NCI-H526 (cell line): ENCODE measurements around the gene RER1.

Source experiments
- DNase-seq, 2 experiments: peaks; one replicate each; lab custom pipeline; 2025; lab: John Stamatoyannopoulos, UW

RER1 gene

GRCh38 chr1:2391931-2392509 lies 379 bp downstream of the RER1 start:
- DNase-seq = no peak

DNA sequence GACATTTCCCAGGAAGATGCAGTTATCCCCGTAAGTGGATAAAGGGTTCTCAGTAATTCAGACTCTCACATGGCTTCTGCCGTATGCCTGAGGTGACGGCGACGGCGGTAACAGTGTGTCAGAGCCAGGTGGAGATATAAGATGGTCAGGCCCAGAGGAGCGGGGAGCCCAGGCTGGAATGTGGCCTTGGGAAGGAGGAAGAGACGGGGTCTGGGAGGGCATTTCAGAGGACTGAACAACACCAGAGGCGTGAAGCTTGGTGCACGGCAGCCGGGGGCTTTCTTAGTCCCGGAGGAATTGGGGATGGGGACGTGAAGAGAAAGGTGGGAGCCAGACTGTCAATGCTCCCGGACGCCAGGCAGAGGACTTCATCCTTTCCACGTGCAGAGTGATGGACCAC lies 1.0 kb downstream of the RER1 start:
- no peak for DNase-seq

DNA sequence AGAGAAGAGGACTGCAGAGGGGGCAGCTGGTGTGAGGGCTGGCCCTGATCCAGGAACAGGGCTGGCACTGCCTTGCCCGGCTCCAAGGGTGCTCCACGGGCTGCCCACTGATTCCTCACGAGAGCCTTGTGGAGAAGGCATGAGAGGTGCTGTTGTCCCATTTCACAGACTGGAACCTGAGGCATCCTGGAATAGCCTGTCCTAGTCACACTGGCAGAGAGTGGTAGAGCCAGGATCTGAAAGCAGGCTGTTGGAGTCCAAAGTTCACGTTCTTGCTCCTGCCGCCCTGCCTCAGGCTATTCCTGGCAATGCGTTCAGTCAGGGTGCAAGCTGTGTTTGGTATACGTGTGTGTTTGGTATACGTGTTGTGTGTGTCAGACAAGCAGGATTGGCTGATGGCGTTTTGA lies 1.8 kb downstream of the RER1 start:
- DNase-seq = no peak

GRCh38 chr1:2394220-2394619 lies 2.6 kb downstream of the RER1 start:
- no peak for DNase-seq

GRCh38 chr1:2394761-2395160 lies 3.1 kb downstream of the RER1 start:
- DNase-seq = no peak

DNA sequence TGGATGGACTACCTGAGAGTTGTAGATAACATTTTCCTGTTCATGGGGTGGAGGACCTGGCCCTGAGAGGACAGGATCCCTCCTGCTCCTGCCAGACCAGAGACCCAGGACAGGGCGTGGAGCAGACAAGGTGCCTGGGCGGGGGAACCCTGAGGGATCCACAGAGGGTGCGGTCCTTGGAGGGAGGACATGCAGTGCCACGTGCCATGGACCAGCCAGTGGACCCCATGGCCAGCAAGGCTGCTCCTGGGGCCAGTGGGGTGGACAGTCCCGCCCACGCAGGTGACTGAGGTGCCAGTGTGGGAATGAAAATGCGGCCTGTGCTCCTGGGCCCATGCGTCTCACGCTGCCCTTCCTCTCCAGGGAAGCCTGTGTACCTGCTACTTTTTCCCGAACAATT lies 3.6 kb downstream of the RER1 start:
- DNase-seq = no peak

DNA sequence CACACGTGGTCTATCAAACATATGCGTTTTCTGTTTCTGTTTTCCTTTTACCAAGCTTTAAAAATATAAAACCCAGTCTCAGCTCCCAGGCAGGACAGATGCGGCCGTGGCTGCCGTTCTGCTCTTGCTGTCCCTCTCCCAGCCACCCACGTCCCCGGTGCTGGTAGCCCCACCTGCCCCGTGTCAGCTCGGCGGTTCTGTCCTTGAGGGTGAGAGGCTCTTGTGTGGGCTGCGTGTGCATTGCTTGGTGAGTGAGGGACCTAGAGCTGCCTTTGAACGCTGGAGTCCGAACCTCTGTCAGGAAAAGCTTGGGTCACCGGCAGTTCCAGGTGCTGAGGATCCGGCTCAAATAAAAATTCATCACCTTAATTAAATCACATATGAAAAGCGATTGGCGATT lies 4.4 kb downstream of the RER1 start:
- DNase-seq = no peak

GRCh38 chr1:2396476-2396875 lies 4.8 kb downstream of the RER1 start:
- no peak for DNase-seq

DNA sequence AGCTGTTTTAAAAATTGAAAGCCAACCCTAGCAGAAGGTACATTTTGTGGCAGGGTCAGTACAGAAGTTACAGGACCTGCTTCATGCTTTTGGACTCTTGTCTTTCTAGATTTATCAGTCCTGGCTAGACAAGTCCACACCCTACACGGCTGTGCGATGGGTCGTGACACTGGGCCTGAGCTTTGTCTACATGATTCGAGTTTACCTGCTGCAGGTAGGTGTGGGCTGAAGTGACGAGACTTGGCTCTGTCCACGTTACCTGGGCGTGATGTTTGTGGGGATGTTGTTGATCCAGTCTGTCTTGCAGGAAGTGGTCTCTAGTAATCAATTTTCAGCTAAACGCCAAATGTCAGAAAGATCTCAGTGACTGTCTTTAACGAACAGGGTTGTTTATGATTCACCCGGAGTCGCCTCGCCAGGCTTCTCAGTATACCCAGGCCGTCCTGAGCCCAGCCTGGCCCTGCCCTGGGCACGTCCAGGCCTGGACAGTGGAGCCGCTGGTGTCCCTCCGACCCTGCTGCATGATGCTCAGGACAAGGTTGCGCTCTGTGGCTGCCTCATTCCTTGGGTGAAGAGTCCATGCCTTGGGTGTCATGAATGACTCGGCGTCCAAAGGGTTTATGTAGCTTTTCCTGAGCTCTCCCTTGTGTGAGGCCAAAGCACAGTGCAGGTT lies 5.5 kb downstream of the RER1 start:
- no peak for DNase-seq

GRCh38 chr1:2398871-2399270 lies 7.2 kb downstream of the RER1 start:
- no peak for DNase-seq

DNA sequence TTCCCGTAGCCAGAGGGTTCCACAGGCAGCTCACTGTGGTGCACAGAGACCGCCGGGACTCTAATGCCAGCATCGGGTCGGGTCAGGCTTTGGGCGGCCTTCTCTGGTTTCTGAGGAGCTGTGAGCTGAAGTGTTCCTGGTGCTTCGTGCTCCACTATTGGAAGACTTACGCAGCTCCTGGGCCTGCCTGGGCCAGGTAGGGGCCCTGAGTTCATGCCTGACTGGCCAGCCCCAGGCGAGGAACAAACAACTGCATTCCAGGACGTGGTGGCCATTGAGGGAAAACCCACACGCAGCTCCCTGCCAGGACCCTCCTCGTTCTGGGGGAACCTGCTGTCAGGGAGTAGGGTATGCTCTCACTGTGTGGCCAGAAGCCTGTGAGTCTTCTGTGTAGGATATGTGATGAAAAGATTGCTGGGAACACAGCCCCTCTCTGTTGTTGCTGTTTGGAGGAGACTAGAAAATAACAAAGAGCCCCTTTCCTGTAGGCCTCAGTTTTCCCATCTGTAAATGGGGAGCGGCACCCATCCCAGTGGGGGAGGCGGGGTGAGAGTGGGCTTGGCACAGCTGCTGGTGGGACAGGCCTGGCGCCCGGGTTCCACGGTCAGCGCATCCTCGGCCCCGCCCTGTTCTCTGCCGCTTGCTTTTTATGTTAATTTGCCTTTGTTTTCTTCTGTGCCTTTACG lies 8.4 kb downstream of the RER1 start:
- no peak for DNase-seq

- no peak for DNase-seq
Observed at GRCh38 chr1:2400576-2400909, 8.9 kb downstream of the RER1 start.

GRCh38 chr1:2400950-2401649 lies 9.5 kb downstream of the RER1 start:
- DNase-seq = no peak

DNA sequence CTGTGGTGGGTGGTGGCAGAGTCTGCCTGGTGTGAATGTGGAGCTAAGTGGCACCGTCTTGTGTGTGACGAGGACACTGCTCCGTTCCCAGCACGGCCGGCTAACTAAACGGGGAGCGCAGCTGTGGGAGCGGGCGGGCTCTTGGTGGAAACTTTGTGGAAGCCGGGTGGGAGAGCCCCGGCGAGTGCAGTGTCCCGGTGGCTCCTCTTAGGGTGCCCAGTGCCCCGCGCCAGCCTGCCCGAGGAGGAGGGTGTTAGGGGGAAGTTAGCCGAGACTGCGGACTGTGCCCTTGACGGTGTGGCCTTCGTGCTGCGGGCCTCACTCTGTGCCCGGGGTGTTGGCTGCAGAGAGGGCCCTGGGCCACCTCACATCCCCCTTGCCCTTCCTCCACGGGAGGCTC lies 10.8 kb downstream of the RER1 start:
- DNase-seq = no peak

DNA sequence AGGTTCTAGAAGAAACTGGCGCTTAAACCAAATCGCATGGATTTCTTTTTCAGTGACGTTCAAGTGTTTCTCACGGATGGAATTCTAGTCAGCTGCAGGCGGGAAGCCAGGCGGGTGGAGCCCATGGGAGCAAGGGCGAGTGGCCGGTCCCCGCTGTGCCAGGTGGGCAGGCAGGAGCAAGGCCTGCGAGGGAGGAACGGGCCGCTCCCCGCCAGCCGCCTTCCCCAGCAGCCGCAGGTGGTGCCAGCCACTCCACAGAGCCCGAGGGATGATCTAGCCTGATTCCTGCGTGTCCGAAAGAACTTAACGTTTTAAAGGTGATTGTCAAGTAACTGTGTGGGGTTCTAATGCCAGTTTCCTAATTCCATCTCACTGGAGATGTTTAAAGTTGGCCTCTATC lies 11.6 kb downstream of the RER1 start:
- DNase-seq = no peak

DNA sequence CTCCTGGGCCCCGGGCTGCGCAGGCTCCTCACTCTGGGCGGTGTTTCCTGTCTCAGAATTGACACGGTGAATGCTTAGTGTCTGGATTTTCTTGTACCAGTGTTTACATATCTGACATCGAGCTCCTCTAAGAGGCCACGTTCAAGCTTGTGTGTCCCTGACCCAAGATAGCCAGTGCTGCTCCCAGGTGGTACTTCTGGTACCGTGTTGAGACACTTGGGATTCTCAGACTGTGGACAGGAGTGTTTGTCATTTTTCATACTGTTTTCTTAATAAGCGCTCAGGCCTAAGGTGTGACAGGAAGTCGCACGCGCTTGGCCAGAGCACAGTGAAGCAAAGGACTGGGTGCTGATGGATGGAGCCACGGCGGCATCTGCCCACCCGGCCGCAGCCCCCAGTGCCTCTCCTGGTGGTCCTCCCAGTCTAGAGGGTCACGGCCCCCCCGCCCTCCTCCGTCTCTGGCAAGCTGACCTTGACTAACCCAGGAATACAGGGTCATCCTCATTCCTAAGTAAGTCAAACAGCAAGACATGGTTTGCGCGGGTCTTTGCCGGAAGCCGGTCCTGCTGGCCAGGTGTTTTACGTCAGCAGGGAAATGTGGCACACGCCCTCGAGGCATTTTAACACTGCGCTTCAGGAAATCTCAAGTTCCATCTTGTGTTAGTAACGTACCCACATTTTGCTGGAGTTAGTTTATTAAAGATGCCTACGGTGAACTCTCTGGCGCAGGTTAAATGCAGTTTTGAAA lies 12.7 kb downstream of the RER1 start:
- DNase-seq = no peak

DNA sequence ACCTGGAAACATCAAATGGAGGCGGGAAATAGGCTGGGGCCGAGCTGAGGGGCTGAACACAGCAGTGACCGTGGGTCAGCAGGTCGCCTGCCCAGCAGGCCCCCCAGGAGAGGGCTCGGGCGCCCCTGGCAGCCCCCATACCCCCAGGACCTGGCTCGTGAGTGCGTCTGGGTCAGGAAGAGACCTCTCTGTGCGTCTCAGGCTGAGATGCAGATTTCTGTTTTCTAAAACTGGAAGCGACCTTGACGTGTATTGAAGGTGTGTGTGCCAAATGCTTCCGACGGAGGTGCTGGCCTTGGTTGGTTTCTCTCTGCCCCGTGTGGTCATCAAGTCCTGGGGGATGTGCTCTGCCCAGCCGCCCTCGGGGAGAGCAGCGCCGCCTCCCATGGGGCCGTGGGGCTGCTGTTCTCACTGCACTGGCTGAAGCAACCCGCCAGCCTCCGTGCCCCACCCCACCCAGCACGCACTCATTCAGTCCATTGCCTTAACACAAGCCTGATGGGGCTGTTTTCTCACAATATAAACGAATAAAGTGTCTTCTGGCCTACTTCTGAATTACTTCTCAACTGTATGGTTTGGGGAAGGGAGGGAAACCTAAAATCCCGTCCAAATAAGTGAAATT lies 13.4 kb downstream of the RER1 start:
- DNase-seq = no peak

GRCh38 chr1:2405588-2406295 lies 14.1 kb downstream of the RER1 start:
- DNase-seq = no peak

DNA sequence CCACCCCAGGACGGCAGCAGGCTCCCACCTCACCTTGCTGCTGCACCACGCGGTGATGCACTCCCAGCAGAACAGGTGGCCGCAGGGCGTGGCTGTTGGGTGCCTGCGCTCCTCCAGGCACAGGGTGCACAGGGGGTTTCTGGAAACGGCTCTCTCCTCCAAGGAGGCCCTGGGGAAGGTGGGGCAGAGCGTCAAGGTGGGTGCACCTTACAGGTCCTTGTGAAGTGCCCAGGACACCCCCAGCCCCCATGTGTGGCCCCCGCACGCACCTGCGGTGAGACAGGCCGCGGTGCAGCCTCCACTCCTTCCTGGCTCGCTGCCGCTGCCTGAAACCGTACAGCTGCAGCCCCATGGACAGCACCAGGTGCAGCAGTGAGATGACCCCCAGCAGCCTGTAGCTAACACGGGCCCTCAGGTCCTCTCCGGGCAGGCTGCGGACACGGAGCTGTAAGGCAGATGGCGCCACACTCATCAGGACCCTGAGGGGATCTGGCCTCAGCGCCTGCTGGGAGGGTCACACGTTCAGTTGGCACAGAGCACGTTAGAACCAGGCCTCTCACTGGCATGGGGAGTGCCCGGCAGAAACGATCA lies 14.9 kb downstream of the RER1 start:
- no peak for DNase-seq

GRCh38 chr1:2407166-2407990 lies 15.7 kb downstream of the RER1 start:
- DNase-seq = no peak
